T-helper 1 cell (primary cell): ENCODE data around the gene CCR7.

ENCODE experiments used
- DNase-seq, 5 donors: peaks; one replicate each; pipeline ENCODE4 v3.0.0-alpha.2; 2012 to 2020

Gene CCR7

DNA sequence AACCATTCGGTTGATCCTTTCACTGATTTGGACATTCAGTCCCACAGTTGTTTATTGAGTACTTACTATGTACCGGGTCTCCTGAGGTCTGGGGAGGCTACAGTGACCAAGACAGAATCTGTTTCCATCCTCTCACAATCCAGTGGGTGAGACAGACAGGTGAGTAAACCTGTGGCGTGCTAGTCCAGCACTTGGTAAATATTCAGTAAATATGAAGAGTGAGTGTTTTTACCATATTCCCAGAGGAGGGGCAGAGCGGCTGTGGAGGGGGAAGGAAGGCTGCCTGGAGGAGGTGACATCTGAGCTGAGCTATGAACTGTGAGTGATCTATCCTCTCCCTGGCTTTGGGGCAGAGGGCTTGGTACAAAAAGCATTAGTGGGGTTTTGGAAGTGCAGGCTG, 31.4 kb downstream of the CCR7 start:
- DNase-seq: no peak

DNA sequence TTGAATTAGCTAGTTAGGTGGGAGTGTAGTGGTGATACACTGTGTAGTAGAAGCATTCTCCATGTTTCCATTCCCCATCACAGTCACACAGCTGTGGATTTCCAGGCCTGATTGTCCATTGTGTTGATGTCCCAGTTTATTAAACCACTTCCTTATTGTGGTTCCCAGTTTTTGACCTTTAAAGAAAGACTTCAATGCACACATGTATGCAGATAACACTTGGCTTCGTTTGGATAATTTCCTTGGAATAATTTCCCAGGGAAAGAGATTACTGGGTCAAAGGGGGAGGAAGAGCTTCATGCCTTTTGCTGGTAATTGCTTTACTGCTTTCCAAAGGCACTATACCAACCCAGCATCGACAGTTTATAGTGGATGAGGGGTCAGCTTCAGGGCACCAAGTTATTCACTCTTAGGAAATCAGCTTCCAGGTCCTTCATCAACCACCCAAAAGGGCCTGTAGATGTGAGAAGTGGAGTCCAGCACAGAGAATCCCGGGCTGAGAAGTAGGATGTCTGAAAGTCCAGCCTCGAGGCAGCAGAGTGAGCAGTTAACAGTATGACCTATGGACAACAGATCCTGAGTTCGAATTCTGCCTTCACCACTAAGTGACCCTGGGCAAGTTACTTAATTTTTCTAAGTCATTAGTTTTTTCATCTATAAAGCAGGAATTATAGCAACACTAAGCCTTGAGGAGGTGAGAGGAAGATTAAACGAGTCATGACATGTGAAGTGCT, 32.6 kb downstream of the CCR7 start:
- DNase-seq: no peak

DNA sequence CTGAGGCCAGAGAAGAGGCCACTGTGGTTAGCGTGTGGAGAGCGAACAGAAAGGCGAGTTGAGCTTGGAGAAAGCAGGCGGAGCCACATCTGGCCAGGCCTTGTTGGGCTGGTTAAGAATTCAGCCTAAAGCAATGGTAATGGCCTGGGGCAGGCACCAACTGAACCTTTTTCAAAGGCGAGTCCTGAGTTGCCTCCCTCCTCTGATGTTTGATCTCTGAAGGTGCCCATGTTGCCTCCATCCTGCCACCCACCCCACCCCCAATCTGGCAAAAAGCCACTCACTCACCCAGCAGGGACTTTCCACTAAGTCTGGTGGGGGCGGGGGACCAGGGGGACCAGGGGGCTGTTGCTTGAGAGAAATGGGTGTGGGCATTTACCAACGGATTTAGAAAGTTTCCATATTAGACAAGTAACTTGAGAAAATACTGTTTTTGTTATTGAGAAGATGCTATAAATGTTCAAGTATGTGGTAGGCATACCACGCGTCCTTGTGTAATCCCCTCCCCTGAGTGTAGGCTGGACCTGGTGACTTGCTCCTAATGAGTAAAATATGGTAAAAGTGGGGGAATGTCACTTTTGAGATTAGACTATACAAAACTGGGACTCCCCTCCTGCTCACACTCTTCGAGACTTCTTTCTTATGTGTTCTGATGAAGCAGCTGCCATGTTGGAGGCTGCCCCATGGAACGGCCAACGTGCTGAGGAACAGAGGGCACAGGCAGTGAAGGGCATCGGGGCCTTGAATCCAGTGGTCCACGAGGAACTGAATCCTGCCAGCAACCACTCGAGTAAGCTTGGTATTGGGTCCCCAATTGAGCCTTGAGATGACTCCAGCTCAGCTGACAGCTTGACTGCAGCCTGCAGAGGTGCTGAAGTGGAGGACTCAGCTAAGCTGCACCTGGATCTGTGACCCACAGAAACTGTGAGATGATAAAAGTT, 34.0 kb downstream of the CCR7 start:
- peak in 4 of 5 donors; percentile 42 to 86 (median 57) for DNase-seq

- no peak for DNase-seq
Observed at GRCh38 chr17:40530531-40530994, 34.7 kb downstream of the CCR7 start.

DNA sequence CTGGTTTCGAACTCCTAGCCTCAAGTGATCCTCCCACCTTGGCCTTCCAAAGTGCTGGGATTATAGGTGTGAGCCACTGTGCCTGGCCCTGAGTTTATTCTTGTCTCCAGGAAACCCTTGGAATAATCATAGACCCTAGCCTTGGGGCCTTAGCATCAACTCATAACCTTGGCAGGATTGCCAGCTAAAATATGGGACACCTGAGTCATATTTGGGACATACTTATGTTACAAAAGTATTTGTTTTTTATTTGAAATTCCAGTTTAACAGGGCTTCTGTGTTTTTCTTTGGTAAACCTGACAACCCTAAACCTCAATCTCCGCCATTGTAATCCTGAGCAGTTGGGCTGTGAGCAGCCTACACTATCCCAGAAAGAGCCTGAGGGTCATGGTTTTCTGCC, 35.3 kb downstream of the CCR7 start:
- no peak for DNase-seq

DNA sequence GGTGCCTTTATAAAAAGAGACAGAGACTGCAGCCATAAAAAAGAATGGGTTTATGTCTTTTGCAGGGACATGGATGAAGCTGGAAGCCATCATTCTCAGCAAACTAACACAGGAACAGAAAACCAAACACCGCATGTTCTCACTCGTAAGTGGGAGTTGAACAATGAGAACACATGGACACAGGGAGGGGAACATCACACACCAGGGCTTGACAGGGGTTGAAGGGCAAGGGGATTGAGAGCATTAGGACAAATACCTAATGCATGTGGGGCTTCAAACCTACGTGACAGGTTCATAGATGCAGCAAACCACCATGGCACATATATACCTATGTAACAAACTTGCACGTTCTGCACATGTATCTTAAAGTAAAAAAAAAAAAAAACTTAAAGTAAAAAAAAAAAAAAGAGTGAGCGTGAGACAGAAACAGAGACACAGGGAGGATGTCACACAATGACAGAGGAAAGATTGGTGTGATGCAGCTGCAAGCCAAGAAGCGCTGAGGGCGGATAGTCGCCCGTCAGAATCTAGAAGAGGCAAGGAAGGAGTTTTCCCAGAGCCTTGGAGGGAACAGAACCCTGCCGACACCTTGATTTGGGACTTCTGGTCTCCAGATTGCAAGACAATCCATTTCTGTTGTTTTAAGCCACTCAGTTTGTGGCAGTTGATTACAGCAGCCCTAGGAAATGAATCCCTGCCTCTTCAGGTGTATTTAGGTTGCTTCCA, 36.4 kb downstream of the CCR7 start:
- peak in 1 of 5 donors; percentile 61 for DNase-seq

- no peak for DNase-seq
Observed at GRCh38 chr17:40526668-40527067, 38.6 kb downstream of the CCR7 start.

GRCh38 chr17:40525294-40525693, 40.0 kb downstream of the CCR7 start:
- DNase-seq: no peak

- no peak for DNase-seq
Observed at GRCh38 chr17:40524243-40524965, 40.9 kb downstream of the CCR7 start.

- no peak for DNase-seq
Observed at GRCh38 chr17:40522961-40523310, 42.3 kb downstream of the CCR7 start.

- DNase-seq: no peak
Observed at GRCh38 chr17:40522250-40522960, 42.9 kb downstream of the CCR7 start.

GRCh38 chr17:40520991-40521453, 44.2 kb downstream of the CCR7 start:
- no peak for DNase-seq

DNA sequence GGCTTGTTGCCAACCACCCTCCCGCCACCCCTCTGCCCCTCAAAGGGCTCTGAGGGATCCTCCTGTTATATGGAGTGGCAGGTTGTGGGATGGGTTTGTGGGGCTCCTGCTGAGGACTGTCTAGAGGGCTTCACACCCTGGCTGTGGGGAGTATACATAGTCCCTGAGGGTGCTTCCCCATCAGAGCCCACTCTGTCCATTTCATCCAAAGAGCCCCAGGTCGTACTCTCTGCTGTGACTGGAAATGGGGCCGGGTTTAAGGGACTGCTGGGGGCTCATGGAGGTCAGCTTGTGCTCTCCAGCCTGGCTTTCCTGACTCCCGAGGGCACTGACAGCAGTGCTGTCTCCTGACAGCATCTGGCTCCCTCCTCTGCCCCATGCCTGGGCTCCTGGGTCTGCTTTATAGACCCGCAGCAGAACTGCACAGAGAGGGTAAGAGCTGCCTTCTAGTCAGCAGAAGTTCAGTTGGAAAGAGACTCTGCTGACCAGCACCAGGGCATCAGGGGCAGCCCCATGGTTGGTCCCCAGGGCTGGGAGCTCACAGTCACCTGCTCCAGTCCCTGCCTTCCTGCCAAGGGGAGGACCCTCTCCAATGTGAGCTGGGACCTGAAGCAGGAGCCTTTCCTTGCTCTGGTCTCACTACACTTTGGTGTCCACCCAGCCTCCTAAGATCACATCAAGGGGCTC, 46.0 kb downstream of the CCR7 start:
- no peak for DNase-seq

GRCh38 chr17:40518401-40519088, 46.7 kb downstream of the CCR7 start:
- DNase-seq: no peak

- DNase-seq: peak in 1 of 5 donors; percentile 32
Observed at GRCh38 chr17:40517981-40518380, 47.3 kb downstream of the CCR7 start.

DNA sequence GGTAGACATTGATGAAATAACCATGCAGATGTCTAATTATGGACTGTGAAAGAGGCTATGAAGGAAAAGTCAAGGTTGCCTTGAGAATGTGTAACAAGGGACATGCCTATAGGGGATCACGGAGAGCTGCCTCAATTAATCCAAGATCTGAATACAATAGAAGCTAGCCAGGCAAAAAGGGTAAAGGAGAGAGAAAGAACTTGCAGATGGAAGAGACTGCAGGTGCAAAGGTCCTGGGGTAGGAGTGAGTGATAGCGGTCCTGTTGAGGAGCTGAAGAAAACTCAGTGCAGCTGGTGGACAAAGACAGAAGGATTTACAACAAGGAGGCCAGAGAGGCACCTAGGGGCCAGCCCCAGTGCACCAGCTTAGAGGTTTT, 48.0 kb downstream of the CCR7 start:
- DNase-seq: no peak

GRCh38 chr17:40516581-40517285, 48.5 kb downstream of the CCR7 start:
- DNase-seq: peak; percentile 35 to 94 (median 69)

- peak in 4 of 5 donors; percentile 26 to 84 (median 34) for DNase-seq
Observed at GRCh38 chr17:40515491-40516041, 49.7 kb downstream of the CCR7 start.

GRCh38 chr17:40515011-40515410, 50.3 kb downstream of the CCR7 start:
- DNase-seq: no peak
